Trophoblast cell (in vitro differentiated cells and primary cell): ENCODE results near the gene VAT1L.

Experiments used
- DNase-seq, 2 donors: peaks; one replicate each; pipeline ENCODE4 v3.0.0-alpha.2; 2016
- H2AFZ ChIP-seq: 2 replicates; pipeline ENCODE4 v1.6.1; 2013; ENCODE audit warnings: low read length, moderate library complexity, mild to moderate bottlenecking; ENCODE audit not compliant: insufficient read depth, poor library complexity
- H2AK5ac ChIP-seq: 2 replicates; pipeline ENCODE4 v1.6.1; 2013; ENCODE audit warnings: mild to moderate bottlenecking, low read length
- H2BK120ac ChIP-seq: 2 replicates; pipeline ENCODE4 v1.6.1; 2013; ENCODE audit warnings: low read length, mild to moderate bottlenecking, moderate library complexity; ENCODE audit not compliant: insufficient read depth, poor library complexity
- H2BK12ac ChIP-seq: 2 replicates; pipeline ENCODE4 v1.6.1; 2013; ENCODE audit warnings: mild to moderate bottlenecking, low read length, moderate library complexity
- H2BK5ac ChIP-seq: 2 replicates; pipeline ENCODE4 v1.6.1; 2013; ENCODE audit warnings: low read length, low read depth, moderate library complexity, mild to moderate bottlenecking; ENCODE audit not compliant: poor library complexity
- H3K14ac ChIP-seq: 2 replicates; pipeline ENCODE4 v1.6.1; 2013; ENCODE audit warnings: mild to moderate bottlenecking, low read length
- H3K18ac ChIP-seq: 2 replicates; pipeline ENCODE4 v1.6.1; 2013; ENCODE audit warnings: mild to moderate bottlenecking, low read length
- H3K23ac ChIP-seq: 2 replicates; pipeline ENCODE4 v1.6.1; 2013; ENCODE audit warnings: low read length
- H3K27ac ChIP-seq: 2 replicates; pipeline ENCODE4 v1.5.1; 2013; ENCODE audit warnings: low read depth, mild to moderate bottlenecking, inconsistent platforms, low read length, moderate library complexity
- H3K27me3 ChIP-seq: 2 replicates; pipeline ENCODE4 v1.6.1; 2013; ENCODE audit warnings: inconsistent platforms, mild to moderate bottlenecking, low read length, moderate library complexity; ENCODE audit not compliant: insufficient read depth
- H3K36me3 ChIP-seq, 2 experiments: 1 replicate in 1 of 2; 2 replicates in 1 of 2; pipeline ENCODE4 v1.6.1; 2013; ENCODE audit warnings: low read length in 2 of 2, mild to moderate bottlenecking in 2 of 2, moderate library complexity in 1 of 2; ENCODE audit not compliant: insufficient read depth in 2 of 2, control insufficient read depth in 1 of 2
- H3K4ac ChIP-seq: 2 replicates; pipeline ENCODE4 v1.6.1; 2013; ENCODE audit warnings: low read depth, mild to moderate bottlenecking, low read length, moderate library complexity
- H3K4me1 ChIP-seq, 2 experiments: 1 replicate in 1 of 2; 2 replicates in 1 of 2; pipeline ENCODE4 v1.6.1; 2013; ENCODE audit warnings: low read length in 2 of 2, mild to moderate bottlenecking in 2 of 2, moderate library complexity in 1 of 2; ENCODE audit not compliant: insufficient read depth in 2 of 2, control insufficient read depth in 1 of 2
- H3K4me2 ChIP-seq: 2 replicates; pipeline ENCODE4 v1.6.1; 2013; ENCODE audit warnings: inconsistent platforms, mild to moderate bottlenecking, low read length, moderate library complexity
- H3K4me3 ChIP-seq: 2 replicates; pipeline ENCODE4 v1.5.1; 2013; ENCODE audit warnings: mild to moderate bottlenecking, low read depth, low read length, inconsistent platforms
- H3K79me1 ChIP-seq: one replicate; pipeline ENCODE4 v1.6.1; 2013; ENCODE audit warnings: low read length
- H3K79me2 ChIP-seq: 2 replicates; pipeline ENCODE4 v1.6.1; 2013; ENCODE audit warnings: low read length, mild to moderate bottlenecking; ENCODE audit not compliant: control insufficient read depth, insufficient read depth, poor library complexity
- H3K9ac ChIP-seq: 2 replicates; pipeline ENCODE4 v1.6.1; 2013; ENCODE audit warnings: mild to moderate bottlenecking, low read length
- H3K9me3 ChIP-seq: 2 replicates; pipeline ENCODE4 v1.6.1; 2013; ENCODE audit warnings: low read depth, mild to moderate bottlenecking, control low read depth, inconsistent platforms, low read length; ENCODE audit not compliant: insufficient read depth
- H4K12ac ChIP-seq: 2 replicates; pipeline ENCODE4 v1.6.1; 2013; ENCODE audit warnings: low read depth, mild to moderate bottlenecking, low read length, moderate library complexity
- H4K8ac ChIP-seq: 2 replicates; pipeline ENCODE4 v1.6.1; 2013; ENCODE audit warnings: low read depth, mild to moderate bottlenecking, low read length, moderate library complexity
- H4K91ac ChIP-seq: one replicate; pipeline ENCODE4 v1.6.1; 2013; ENCODE audit warnings: low read depth, mild to moderate bottlenecking, low read length, moderate library complexity
- WGBS: extraction: QIAGEN DNeasy Blood & Tissue Kit; methylation state at CpG from one replicate; pipeline ENCODE4 v1.1.7; 2013; ENCODE audit warnings: missing lambda C conversion rate; ENCODE audit not compliant: insufficient read length, insufficient coverage; ENCODE audit errors: extremely low coverage; 5-methylcytosine and 5-hydroxymethylcytosine counted together

The VAT1L gene

DNA sequence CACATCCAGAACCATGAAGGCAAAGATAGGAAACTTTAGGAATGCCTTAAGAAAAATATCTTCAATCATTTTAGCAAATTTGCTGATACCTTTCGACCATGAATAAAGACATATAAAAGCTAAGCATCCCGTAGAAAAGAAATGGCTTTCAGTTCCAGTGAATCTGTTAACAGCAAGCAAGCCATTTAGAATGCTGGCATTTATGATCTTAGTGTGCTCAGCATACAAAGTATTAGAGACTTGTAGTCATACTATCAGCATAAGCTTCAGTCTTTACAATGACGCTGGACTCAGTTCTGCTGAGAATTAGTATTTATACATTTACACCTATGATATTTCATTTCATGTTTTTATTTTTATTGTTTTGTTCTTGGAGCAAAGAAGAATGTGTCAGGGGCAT, 38.7 kb downstream of the VAT1L start:
- no CpG with 5 or more reads among the region's 3 CpGs for WGBS
- Histone ChIP-seq H3K79me1 (no peaks in the 10 kb centered on the region), H2BK5ac (no peak overlapping the region), H3K9ac (no peak overlapping the region), H2BK120ac (no peak overlapping the region), H4K12ac (no peak overlapping the region), H3K79me2 (no peaks in the 10 kb centered on the region), H3K4me2 (no peak overlapping the region), H2AK5ac (no peak overlapping the region), H3K9me3 (no peaks in the 10 kb centered on the region), H2AFZ (no peak overlapping the region), H4K8ac (no peak overlapping the region), H3K14ac (no peak overlapping the region), H3K4me3 (no peak overlapping the region), H2BK12ac (no peak overlapping the region), H3K18ac (no peak overlapping the region), H3K4ac (no peak overlapping the region), H3K36me3 (no peaks in the 10 kb centered on the region), H4K91ac (no peak overlapping the region), H3K23ac (no peak overlapping the region), H3K27ac (no peak overlapping the region), H3K27me3 (no peaks in the 10 kb centered on the region), H3K4me1 (no peaks in the 10 kb centered on the region)
- no peak for DNase-seq

DNA sequence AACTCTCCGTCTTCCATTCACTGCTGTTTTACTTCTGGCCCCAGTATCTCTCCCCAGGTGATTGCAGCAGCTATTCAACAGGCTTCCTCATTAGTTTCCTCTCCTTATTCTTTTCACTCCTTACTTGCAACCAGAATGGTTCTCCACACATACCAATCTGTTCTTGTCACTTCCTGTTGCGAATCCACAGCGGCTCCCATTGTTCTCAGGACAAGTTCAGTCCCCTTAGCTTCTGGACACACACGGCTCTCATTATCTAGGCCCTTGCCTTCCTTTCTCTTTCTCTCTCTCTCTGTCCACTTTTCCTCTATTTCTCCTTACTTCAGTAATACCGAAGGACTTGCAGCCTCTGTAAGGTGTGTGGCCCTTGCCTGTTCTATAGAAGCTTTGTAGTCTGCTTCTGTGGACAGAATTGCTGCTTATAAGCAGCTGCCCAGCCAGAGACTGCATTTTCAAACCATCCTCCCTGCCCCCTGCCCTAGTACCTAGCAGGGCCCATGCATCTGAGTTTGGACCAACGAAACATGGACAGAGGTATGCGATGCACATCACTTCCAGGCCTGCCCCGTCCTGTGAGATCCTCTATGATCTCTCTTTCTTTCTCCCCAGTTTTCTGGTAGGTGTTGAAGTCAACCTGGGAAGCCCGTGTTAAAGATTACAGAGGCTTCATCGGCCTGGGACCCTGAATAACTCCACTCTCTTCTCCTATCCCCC, 45.7 kb downstream of the VAT1L start:
- no peaks in the 10 kb centered on the region for H3K79me2 ChIP-seq
- no peaks in the 10 kb centered on the region for H3K9me3 ChIP-seq
- H2AFZ ChIP-seq = peak overlapping the region; percentile 5
- peak overlapping the region; percentile 93 for H2BK5ac ChIP-seq
- H3K4me3 ChIP-seq = no peak overlapping the region
- peak overlapping the region; percentile 99 for H4K91ac ChIP-seq
- H3K4ac ChIP-seq = no peak overlapping the region
- peaks cover 8 to 13% of the 10 kb centered on the region in 2 experiments for H3K4me1 ChIP-seq
- peak overlapping the region; percentile 40 for H3K4me2 ChIP-seq
- peak overlapping the region; percentile 76 for H3K18ac ChIP-seq
- H3K27ac ChIP-seq = peak overlapping the region; percentile 98
- H4K12ac ChIP-seq = peak overlapping the region; percentile 58
- peak overlapping the region; percentile 95 for H3K14ac ChIP-seq
- WGBS = no CpG with 5 or more reads among the region's 10 CpGs
- peaks cover 15% of the 10 kb centered on the region for H3K79me1 ChIP-seq
- no peaks in the 10 kb centered on the region for H3K36me3 ChIP-seq
- H2BK12ac ChIP-seq = peak overlapping the region; percentile 86
- H2BK120ac ChIP-seq = peak overlapping the region; percentile 98
- H3K23ac ChIP-seq = no peak overlapping the region
- H4K8ac ChIP-seq = peak overlapping the region; percentile 48
- peak overlapping the region; percentile 11 for H3K9ac ChIP-seq
- H3K27me3 ChIP-seq = no peaks in the 10 kb centered on the region
- H2AK5ac ChIP-seq = peak overlapping the region; percentile 79
- DNase-seq = peak in 1 of 2 donors; percentile 11

DNA sequence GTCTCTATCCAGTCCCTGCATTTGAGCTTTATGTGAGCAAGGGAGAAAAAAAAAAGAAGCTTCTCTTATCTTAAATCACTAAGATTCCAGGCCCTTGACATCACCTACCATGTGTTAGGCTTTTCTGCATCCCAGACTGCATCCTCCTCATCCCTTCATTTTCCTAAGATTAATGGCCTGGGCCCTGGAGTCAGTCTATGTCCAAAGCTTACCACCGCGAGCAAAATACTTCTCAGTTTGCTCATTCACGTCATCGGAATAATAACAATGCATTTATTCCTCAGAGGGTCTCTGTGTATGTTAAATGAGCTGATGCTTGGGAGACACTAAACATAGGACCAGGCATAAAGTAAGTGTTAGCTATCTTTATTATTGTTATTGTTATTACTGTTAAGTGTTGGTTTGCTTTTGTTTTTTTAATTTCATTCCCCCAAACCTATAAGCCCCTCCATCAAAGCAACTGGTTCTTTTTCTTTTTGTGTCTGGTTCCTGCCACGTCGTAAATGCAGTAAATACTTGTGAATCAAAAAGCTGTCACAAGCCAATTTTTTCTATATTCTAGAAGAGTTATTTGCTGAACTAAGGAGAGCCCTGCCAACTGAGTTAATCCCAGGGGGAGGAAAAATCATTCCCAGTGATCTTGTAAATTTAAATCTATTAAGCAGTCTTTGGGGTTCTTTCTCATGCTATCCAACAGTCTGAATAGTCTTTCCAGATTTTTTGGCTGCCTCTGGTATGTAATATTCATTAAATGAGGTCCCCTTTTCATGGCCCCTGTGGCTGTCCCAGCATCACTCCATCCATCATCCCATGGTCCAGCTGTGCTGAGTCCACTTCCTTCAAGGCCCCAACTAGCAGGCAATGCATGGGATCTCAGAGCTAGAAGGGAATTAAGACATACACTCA, 46.5 kb downstream of the VAT1L start:
- WGBS = no CpG with 5 or more reads among the region's 6 CpGs
- Histone ChIP-seq H3K27me3 (no peaks in the 10 kb centered on the region), H3K27ac (peak overlapping the region; percentile 98), H2AFZ (peak overlapping the region; percentile 5), H3K9ac (no peak overlapping the region), H3K79me1 (peaks cover 15% of the 10 kb centered on the region), H3K4me1 (peaks cover 8 to 14% of the 10 kb centered on the region in 2 experiments), H3K36me3 (no peaks in the 10 kb centered on the region), H3K14ac (no peak overlapping the region), H3K4me2 (peak overlapping the region; percentile 40), H3K23ac (no peak overlapping the region), H3K9me3 (no peaks in the 10 kb centered on the region), H2BK120ac (no peak overlapping the region), H3K18ac (no peak overlapping the region), H2BK12ac (no peak overlapping the region), H4K12ac (no peak overlapping the region), H3K79me2 (no peaks in the 10 kb centered on the region), H4K8ac (no peak overlapping the region), H2AK5ac (no peak overlapping the region), H2BK5ac (no peak overlapping the region), H3K4ac (no peak overlapping the region), H4K91ac (peak overlapping the region; percentile 99), H3K4me3 (no peak overlapping the region)
- peak; percentile 30 to 53 for DNase-seq

DNA sequence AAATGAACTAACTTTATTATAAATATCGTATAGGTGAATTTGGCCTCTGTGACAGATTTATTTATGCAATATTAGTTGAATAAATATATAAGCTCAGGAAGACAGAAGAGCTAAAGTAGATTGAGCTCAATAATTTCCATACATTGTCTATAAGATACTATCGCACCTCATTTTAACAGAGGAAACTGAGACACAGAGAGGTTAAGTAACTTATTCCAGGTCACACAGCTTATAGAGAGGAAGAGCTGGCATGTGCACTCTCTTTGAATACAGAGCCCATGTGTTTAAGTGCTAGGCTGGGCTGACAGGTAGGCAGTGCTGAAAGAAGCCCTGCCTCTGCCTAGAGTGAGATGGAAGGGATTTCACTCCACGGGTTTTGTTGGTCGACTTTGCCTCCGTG, 48.4 kb downstream of the VAT1L start:
- H3K14ac ChIP-seq = no peak overlapping the region
- no peak overlapping the region for H2BK12ac ChIP-seq
- peaks cover 8 to 16% of the 10 kb centered on the region in 2 experiments for H3K4me1 ChIP-seq
- H4K12ac ChIP-seq = no peak overlapping the region
- no peak overlapping the region for H3K4ac ChIP-seq
- no peaks in the 10 kb centered on the region for H3K9me3 ChIP-seq
- H3K27me3 ChIP-seq = no peaks in the 10 kb centered on the region
- no peak overlapping the region for H2AFZ ChIP-seq
- H3K79me1 ChIP-seq = peaks cover 15% of the 10 kb centered on the region
- H2BK5ac ChIP-seq = no peak overlapping the region
- DNase-seq = no peak
- no peak overlapping the region for H2AK5ac ChIP-seq
- no peak overlapping the region for H3K23ac ChIP-seq
- no peak overlapping the region for H2BK120ac ChIP-seq
- H3K18ac ChIP-seq = no peak overlapping the region
- no peak overlapping the region for H3K27ac ChIP-seq
- no peak overlapping the region for H3K4me3 ChIP-seq
- WGBS = no CpG with 5 or more reads among the region's 5 CpGs
- no peak overlapping the region for H3K9ac ChIP-seq
- H3K4me2 ChIP-seq = no peak overlapping the region
- no peak overlapping the region for H4K8ac ChIP-seq
- H3K36me3 ChIP-seq = no peaks in the 10 kb centered on the region
- no peaks in the 10 kb centered on the region for H3K79me2 ChIP-seq
- no peak overlapping the region for H4K91ac ChIP-seq
